ENCODE data around the gene MYBPH.

The MYBPH gene

DNA sequence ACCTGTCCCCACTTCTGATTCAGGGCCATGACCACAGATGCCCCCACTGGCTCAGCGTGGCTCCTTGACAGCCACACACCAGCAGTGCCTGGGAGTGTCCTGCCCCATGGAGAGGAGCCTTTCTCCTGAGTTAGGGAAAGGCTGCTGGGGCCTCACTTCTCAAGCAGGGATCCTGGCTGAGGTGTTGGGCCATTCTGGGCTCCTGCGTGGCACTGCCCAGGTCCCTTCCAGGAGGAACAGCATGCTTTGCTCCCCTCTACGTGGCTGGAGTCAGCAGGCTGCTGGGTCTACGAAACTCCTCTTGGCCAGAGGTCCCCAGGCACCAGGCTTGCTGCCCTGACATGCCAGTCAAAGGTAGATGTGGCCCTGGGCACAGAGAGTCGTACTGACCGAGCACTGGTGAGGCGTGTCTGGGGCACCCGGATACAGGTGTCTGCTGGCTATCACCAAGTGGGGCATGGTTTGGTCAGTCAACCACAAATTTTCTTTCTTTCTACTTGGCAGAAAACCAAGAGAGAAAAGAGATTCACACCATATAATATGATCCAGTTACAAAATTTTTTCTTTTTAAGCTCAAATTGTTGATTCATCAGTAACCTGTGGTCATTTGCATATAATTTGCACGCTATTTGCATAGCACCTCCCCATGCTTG, 44.0 kb downstream of the MYBPH start:
- no peak for DNase-seq (ENCODE audit: low read depth in 2 of 2, low spot score in 1 of 2)

DNA sequence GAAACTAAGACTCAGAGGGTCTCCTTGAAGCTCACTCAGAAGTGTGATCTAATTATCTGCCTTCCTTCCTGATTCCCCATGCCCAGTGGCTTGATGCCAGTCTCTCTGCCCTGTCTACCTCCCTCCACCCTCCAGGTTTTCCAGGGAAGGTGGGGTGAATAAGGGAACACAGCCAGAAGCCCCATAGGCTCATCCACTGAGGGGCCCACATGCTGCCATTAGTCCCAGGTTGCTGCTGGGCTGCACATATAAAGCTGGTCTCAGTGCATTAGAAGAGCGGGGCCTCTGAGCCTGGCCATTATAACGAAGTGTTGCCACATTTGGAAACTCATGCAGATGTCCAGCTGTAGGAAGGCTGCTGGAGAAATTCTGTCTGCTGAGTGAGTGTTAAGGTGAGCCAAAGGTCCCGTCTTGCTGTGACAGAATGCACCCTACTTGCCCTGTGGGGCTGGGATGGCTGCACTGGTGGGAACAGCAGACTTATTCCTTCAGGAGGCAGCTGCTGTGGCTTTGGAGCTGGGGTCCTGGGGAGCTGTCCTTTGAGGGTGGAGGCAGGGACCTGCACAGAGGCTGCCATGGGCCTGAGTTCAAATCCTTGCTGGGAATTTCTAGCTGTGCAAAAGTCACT, 45.2 kb downstream of the MYBPH start:
- no peak for DNase-seq (ENCODE audit: low read depth in 2 of 2, low spot score in 1 of 2)

DNA sequence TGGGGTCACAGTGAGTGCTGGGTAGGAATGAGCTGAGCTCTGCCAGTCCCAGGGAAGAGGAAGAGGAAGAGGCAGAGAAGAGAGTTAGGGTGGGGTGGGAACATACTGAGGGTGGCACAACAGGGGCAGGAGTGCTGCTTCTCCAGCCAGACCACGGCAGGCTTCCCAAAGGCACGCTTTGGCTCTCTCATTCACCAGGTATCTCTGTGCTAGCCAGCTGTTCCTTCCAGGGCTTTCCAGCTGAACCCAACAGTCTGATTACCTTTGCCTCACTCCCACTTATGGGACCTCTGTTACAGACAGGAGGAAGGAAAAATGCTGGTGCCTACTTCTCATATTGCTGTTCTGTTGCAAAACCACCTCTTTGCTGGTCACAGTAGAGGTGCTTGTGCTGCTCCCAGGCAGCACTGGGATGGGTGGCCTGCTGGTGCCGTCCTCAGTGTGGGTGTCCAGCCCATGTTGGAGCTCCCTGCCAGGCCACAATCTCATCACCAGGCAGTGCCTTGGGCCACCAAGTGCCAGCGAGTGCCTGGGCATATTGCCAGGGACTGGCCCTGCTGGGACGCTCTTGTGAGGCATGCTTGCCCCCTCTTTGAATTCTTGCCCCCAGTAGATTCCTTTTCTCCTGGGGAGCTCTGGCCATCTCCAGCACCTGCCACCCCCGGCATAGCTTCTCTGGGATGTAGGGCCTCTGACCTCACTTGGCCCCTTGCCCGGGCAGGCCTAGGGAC, 46.0 kb downstream of the MYBPH start:
- no peak for DNase-seq (ENCODE audit: low read depth in 2 of 2, low spot score in 1 of 2)

DNA sequence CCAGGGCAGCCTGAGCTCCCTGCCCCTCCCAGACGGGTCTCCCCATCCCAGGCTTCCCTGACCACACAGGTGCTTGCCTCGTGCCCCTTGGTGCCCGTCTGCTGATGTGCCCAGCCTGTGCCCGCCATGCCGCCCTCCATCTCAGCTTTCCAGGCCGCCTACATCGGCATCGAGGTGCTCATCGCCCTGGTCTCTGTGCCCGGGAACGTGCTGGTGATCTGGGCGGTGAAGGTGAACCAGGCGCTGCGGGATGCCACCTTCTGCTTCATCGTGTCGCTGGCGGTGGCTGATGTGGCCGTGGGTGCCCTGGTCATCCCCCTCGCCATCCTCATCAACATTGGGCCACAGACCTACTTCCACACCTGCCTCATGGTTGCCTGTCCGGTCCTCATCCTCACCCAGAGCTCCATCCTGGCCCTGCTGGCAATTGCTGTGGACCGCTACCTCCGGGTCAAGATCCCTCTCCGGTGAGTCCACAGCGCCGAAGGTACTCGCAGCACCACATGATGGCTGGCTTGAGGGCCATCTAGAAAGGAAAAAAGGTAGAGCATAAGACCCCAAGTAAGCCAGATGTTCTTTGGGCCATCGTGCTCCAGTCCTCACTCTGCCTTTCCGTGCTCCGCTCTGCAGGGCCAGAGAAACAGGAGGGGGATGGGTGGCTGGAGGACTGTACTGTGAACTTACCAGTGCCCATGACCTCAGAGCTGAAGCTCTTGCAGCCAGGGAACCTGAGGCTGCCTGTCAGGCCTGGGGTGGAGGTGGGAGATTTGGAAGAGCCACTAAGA, 46.7 kb downstream of the MYBPH start:
- DNase-seq (ENCODE audit: low read depth in 2 of 2, low spot score in 1 of 2): no peak

DNA sequence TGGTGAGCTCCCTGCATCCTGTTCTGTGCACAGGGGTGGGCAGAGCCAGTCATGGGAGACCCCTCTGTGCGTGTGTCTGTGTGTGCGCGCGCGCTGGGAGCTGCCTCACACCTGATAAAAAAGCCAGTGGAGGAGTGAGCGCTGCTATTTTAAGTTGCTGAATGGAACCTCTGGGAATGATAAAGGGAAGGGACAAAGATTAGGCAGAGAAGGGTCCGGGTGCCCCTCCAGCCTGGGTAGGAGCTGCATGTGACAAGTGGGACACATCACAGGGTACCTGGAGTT, 47.3 kb downstream of the MYBPH start:
- DNase-seq (ENCODE audit: low read depth in 2 of 2, low spot score in 1 of 2): no peak

DNA sequence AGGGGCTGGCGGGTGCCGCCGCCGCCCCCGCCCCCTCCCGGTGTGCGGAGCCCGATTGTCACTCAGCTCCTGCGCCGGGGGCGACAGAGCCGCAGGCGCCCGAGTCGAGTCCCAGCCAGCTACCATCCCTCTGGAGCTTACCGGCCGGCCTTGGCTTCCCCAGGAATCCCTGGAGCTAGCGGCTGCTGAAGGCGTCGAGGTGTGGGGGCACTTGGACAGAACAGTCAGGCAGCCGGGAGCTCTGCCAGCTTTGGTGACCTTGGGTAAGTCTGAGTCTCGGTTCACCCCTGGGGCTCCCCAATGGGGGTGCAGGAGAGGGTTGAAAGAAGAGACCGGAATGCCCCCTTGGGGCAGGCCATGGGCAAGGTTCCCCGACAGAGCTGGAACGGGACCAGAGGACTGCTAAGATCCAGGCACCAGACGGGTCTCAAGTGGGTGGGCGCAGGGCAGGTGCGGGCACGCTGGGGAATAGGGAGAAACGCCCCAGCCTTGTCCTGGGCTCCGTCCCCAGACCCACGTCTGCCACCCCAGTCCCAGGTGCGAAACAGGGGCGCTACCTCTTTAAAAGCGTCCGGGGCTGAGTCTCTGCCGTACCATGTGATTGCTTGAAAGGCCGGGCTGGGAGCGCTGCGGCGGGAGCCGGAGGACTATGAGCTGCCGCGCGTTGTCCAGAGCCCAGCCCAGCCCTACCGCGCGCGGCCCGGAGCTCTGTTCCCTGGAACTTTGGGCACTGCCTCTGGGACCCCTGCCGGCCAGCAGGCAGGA, 47.8 kb downstream of the MYBPH start, which contains the start of gene ADORA1:
ADORA1 (plus strand) TSS at position 61 of the 765 bp plus-strand sequence. CDS start 1,116 bp downstream, outside the sequence.
- DNase-seq (ENCODE audit: low read depth in 2 of 2, low spot score in 1 of 2): no peak

DNA sequence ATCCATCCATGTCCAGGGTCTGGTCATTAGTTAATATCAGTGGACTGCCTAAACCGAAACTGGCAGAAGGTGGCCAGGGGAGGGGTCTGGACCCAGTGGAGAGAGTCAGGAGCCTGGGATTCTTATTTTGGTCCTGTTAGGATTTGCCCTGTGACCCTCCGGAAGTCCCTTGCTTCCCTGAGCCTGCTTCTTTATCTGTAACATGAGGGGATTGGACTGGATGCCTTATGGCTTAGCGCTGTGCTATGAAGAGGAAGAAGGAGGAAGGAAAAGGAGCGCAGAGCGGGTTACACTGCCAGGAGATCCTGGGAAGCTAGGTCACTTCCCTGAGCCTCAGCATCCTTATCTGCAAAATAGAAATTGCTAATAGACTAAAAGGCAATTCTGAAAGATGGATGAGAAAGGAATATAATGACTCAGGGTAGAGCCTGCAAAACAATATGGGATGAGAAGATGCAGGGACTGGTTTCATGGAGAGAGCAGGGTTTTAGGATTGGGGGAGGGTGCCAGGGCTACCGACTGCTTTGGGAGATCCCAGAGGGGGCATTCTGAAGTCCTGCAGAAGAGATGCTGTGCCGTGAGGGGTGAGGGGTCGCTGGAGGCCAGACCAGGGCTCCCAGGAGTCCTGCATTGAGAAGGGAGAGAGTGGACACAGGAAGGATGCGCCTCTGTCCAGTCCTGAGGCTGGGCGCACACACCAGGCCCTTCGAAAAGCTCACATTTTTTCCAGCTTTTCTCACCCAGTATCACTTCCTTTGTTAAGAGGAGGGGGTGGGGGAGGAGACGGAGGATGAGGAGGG, 48.6 kb downstream of the MYBPH start:
- DNase-seq (ENCODE audit: low read depth in 2 of 2, low spot score in 1 of 2): no peak

DNA sequence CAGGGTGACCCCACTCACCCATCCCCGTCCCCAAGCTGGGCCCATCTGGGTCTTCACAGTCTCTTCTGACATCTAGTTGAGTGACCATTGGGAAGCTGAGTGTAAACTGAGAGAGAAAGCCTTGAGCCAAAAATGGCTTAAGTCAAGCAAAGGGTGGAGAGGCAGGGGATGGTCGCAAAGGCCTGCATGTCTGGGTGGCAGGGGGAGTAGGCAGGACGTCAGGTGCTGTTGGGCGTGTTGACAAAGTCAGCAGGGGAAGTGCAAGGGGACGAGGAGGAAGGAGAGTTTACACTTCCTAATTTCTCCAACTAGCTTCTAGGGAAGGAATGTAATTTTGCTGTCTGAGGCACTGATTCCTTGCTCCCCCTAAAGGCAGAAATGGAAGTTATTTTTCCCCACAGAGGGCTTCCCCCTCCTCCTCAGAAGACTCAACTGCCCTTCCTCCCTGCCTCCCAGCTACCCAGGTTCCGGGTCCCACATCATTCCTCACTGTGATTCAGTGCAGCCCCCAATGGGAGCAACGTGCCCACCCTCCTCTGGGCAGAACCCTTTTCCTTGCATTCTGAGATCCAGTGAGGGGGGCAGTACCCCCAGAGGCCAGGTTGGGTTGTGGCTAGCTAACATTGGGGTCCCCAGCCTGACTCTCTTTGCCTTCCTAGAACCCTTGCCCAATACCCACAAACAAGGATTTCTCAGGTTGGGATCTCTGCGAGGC, 49.3 kb downstream of the MYBPH start:
- DNase-seq (ENCODE audit: low read depth in 2 of 2, low spot score in 1 of 2): no peak

DNA sequence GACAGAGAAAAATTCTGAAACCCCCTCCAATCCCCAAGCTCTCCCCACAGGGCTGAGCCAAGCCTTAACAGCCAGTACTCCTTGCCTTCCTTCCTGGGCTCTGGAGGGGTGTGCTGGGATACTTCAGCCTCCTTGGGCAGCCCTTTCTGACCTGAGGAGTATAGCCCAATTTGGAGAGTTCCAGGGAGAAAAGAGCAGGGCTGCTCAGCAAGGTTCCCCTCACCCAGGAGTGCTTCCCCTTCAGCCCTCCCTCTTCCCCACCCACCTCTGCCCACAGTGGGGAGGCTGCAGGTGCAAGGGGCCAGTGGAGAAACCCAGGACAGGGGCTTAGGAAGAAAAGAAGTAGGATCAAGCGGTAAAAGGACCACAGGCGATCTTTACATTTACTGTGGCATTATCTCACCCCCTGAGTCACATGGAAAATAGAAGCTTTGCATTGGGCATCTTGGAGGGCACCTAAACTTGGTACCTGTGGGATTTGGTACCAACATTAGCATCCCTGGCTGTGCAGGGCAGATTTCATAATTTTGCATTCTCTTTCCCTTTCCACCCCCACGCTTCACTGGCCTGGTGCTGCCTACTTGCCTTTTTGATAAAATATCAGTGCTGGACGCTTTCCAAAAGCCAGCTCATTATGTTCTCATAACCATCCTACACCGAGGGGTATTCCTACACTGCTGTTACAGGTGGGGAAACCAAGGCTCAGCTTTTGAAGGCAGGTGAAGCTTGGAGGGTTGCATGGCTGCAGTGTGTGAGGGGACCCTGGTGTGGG, 50.9 kb downstream of the MYBPH start:
- no peak for DNase-seq (ENCODE audit: low read depth in 2 of 2, low spot score in 1 of 2)

DNA sequence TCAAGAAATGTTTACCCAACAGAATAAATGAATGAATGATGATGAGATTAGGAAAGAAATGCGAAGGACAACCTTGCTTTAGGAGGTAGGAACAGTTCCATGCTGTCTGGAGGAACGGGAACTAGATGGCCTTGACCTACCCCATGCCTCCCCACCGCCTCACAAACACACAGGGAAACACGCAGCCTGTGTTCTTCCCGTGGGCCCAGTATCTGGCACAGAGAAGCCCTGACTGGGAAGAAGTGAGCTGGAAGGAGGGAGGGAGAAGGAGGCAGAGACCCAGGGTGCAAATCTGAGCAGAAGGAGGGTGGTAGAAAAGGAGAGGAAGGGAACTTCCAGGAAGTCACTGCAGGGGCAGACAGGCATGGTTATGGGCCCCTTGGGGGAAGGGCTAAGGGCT, 51.6 kb downstream of the MYBPH start:
- no peak for DNase-seq (ENCODE audit: low read depth in 2 of 2, low spot score in 1 of 2)

DNA sequence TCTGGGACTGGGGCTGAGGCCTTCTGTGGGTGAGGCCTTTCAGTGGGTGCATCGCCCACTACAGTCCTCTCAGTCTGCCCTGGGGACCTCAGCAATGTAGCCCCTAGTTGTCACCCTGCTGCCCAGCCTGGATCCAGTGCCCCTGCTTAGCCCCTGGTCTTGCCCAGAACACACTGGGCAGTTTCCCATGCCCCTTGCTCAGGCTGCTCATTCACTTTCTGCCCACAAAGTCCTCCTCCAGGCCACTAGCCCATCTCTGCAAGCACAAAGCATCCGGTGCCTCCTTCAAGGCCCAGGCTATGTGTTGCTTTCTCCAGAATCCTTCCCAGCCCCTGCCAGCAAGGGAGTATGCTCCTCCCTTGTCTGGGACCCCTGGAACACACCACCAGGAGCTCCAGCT, 53.5 kb downstream of the MYBPH start:
- DNase-seq (ENCODE audit: low read depth in 2 of 2, low spot score in 1 of 2): no peak

DNA sequence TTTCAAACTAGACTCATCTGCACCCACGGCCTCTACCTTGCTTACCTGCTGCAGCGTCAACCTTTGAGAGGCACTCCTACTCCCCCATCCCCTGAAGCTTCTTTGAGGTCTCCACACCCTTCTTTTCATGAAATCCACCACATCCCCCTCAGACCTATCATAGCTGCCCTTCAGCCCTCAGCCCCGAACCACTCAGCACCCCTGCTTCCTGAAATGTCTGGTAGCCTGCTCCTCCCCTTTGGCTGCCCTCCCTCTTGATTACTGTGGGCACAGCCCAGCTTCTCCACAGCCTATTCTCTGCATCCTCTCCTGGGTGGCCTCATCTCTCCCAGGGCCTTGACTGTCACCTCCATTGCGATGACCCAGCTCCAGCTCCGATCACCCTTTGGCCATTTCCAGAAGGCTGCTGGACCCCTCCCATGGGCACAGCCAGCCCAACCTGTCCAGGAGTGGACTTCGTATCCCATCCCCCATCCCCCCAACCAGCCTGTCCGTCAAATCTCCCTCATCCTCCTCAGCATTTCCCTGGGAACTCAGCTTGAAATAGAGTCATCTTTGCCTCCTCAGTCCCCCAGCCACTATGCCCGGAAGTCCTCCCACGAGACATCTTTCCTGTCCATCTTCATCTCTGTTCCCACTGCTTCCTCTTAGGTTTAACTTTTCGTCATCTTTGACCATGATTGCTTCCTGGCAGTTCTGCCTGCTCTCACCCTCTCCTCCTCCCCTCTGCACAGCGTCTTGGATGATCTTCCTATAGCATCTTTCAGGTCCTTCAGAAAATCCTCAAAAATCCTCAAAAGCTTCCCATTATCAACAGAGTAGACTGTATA, 54.2 kb downstream of the MYBPH start:
- DNase-seq (ENCODE audit: low read depth in 2 of 2, low spot score in 1 of 2): no peak

DNA sequence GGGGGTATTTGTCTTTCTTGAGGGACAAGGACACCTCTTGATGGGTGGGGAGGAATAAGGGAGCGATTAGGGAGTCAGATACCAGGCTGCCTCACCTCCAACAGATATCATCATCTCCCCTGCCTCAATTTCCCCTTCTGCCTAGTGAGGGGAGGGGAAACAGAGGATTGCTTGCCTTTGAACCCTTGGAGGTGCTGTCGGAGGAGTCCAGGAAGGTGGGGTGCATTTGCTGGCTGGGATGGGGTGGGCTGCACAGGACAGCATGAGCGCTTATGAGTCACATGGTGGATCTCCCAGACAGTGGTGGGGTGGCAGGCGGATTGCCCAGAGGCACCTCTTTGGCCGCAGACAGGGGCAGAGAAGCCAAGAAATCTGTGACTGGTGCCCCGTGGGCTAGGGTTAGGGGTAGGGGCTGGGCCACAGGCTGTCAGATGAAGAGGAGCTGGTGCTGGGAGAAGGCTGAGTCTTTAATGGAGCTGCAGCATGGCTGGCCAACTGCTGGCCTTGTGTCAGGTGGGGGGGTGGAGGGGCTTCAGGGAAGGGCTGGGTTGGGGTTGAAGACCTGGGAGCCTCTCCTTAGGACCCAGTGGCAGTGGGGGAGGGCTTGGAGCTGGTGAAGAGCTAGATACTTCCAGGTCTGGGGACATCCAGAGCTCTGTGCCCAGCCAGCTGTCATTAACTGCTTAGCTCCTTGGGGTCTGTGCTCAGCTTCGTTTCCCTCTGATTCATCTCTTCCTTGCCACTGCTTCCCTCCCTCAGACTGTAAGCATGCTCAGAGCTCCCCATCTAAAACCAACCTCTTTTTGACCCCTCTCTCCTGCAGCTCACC, 55.1 kb downstream of the MYBPH start:
- DNase-seq (ENCODE audit: low read depth in 2 of 2, low spot score in 1 of 2): no peak

All from stimulated activated CD8-positive, alpha-beta memory T cell treated with anti-CD3 and anti-CD28 coated beads, Interleukin-4, amount 100 ng/mL, for 1 hour (primary cell).